Psoas muscle (tissue), 8 donors: ENCODE measurements around the gene PCSK4. TPM values are rescaled to one million over a fixed set of nuclear protein-coding genes. Genes with fewer than 3 reads are reported as not detected.

Experiments
- ATAC-seq, 4 donors: fragments of 200-7000 bp; cut with Tn5 transposase; one replicate each; pipeline ENCODE4 v1.9.1; 2020; ENCODE audit warnings: moderate library complexity in 3 of 4, mild to moderate bottlenecking in 2 of 4
- DNase-seq, 2 donors: peaks; one replicate each; pipeline ENCODE4 v3.0.0-alpha.2; 2020
- H3K27ac ChIP-seq: fragments of 200-600 bp; one replicate; pipeline ENCODE4 v1.8.0; 2022
- H3K27me3 ChIP-seq, 3 donors: fragments of 200-600 bp in 1 of 3; one replicate each; pipeline versions ENCODE4 v1.6.1 to v1.8.0; 2013 to 2022; ENCODE audit warnings: low read length in 2 of 3, mild to moderate bottlenecking in 2 of 3, moderate library complexity in 1 of 3; ENCODE audit not compliant: insufficient read depth in 3 of 3
- H3K36me3 ChIP-seq, 2 donors: fragments of 200-600 bp in 1 of 2; one replicate each; pipeline versions ENCODE4 v1.6.1 to v1.8.0; 2013 to 2022; ENCODE audit warnings: low read depth in 1 of 2, mild to moderate bottlenecking in 1 of 2, moderate library complexity in 1 of 2; ENCODE audit not compliant: insufficient read depth in 1 of 2
- H3K4me1 ChIP-seq: fragments of 200-600 bp; one replicate; pipeline ENCODE4 v1.8.0; 2022
- H3K4me3 ChIP-seq: fragments of 200-600 bp; one replicate; pipeline ENCODE4 v1.8.0; 2022; ENCODE audit warnings: mild to moderate bottlenecking
- H3K9me3 ChIP-seq: fragments of 200-600 bp; one replicate; pipeline ENCODE4 v1.8.0; 2022
- CTCF ChIP-seq: fragments of 200-600 bp; IDR thresholded peaks from one replicate; pipeline ENCODE4 v1.8.0; 2022; ENCODE audit warnings: antibody characterized with exemption
- WGBS, 3 donors: extraction: QIAGEN DNeasy Blood & Tissue Kit; methylation state at CpG; one replicate each; pipeline versions ENCODE4 v1.1.6 to v1.1.7; 2013; 5-methylcytosine and 5-hydroxymethylcytosine counted together
- intact Hi-C, 2 donors: fragments of 100-400 bp; cut with DNase I; formaldehyde crosslinking; loops; one replicate each; pipeline versions ENCODE4 v1.11.0 to v1.14.2; 2022
- polyA plus RNA-seq, 3 donors: library from polyadenylated mRNA; stranded (reverse); fragments of 200-250 nt; gene quantifications; one replicate each; pipeline ENCODE4 v1.2.3, GENCODE V29; 2013
- total RNA-seq, 4 donors: library from RNA; stranded (reverse); fragmentation: NEBNext Ultra II Directional in 2 of 4; extraction: Animal tissue kit (Norgen Biotek cat#: 25700) in 2 of 4; gene quantifications; one replicate each; pipeline versions ENCODE4 v1.2.1 to v1.2.4, GENCODE V29; 2021 to 2023
- donor health status: healthy with polysubstance abuse.
- donor health status: DM: no; HTN: no; CAD: no; lungs with moderate emphysema.
- donor health status: Bipolar disorder and iron deficiency.
- donor health status: healthy.
- donor health status: DM: yes; HTN: yes; CAD: no.
- donor health status: DM: no; HTN: no; CAD: no.
- donor health status: DM: no; HTN: no; CAD: no.
- donor health status: DM: yes; HTN: yes; CAD: no.

Gene PCSK4
- total and polyA plus RNA-seq, 7 donors, result 0.57 to 1.5 (median 0.89) TPM

- no peaks in the 10 kb centered on the region for H3K36me3 ChIP-seq
- ATAC-seq, result no peak
- no peaks in the 10 kb centered on the region for H3K9me3 ChIP-seq
- no peak overlapping the region for H3K27ac ChIP-seq
- no peak for TF ChIP-seq CTCF
- WGBS, 3 donors, result 68 to 72% (median 72%) methylated on average over 10 of the region's 10 CpGs
- intact Hi-C loops, result no loop called here
- H3K4me3 ChIP-seq, result no peak overlapping the region
- DNase-seq, result no peak
- peaks cover 0 to 8% (median 3%) of the 10 kb centered on the region in 3 donors for H3K27me3 ChIP-seq
- H3K4me1 ChIP-seq, result peaks cover 7% of the 10 kb centered on the region
Observed at GRCh38 chr19:1492474-1493006, 2.4 kb upstream of the PCSK4 start.

- Histone ChIP-seq H3K27me3 (peaks cover 0 to 7% (median 0%) of the 10 kb centered on the region in 3 donors), H3K4me1 (peaks cover 7% of the 10 kb centered on the region), H3K9me3 (no peaks in the 10 kb centered on the region), H3K27ac (no peak overlapping the region), H3K36me3 (no peaks in the 10 kb centered on the region), H3K4me3 (peak overlapping the region; percentile 62)
- DNase-seq, result peak in 1 of 2 donors; percentile 17
- intact Hi-C loops, result loop anchor here in 1 of 2 donors (2.0 kb wide), 1 partner anchor 17 kb away; no protein-coding TSS in a partner anchor
- ATAC-seq, result no peak
- no peak for TF ChIP-seq CTCF
- 58 to 62% (median 61%) methylated on average over 12 of the region's 12 CpGs for WGBS, 3 donors
Observed at GRCh38 chr19:1491849-1492170, 1.7 kb upstream of the PCSK4 start.

- Histone ChIP-seq H3K27me3 (peaks cover 0 to 3% (median 0%) of the 10 kb centered on the region in 3 donors), H3K4me1 (peaks cover 7% of the 10 kb centered on the region), H3K27ac (peak within 1 kb of the TSS; percentile 72), H3K9me3 (no peaks in the 10 kb centered on the region), H3K4me3 (peak within 1 kb of the TSS; percentile 73), H3K36me3 (no peaks in the 10 kb centered on the region)
- intact Hi-C loops, result loop anchor here in 1 of 2 donors (2.0 kb wide), 1 partner anchor 18 kb away; no protein-coding TSS in a partner anchor
- ATAC-seq (no peak), DNase-seq (no peak)
- WGBS, 3 donors, result 4 to 8% (median 6%) methylated on average over 50 to 73 of the region's 73 CpGs
- TF ChIP-seq CTCF, result no peak
Observed at GRCh38 chr19:1491114-1491848, 1.1 kb upstream of the PCSK4 start, which contains the start of gene REEP6. Gene REEP6, plus strand, starts transcription at chr19:1491181. Its CDS starts 89 bp downstream, at chr19:1491270.

- H3K9me3 ChIP-seq, result no peaks in the 10 kb centered on the region
- H3K4me1 ChIP-seq, result peaks cover 7% of the 10 kb centered on the region
- TF ChIP-seq CTCF, result no peak
- WGBS, 3 donors, result 22 to 30% (median 25%) methylated on average over 31 to 37 of the region's 37 CpGs
- intact Hi-C loops, result loop anchor here in 1 of 2 donors (2.0 kb wide), 1 partner anchor 19 kb away; no protein-coding TSS in a partner anchor
- ATAC-seq, result no peak
- no peaks in the 10 kb centered on the region for H3K36me3 ChIP-seq
- H3K27ac ChIP-seq, result peak overlapping the region; percentile 72
- DNase-seq, result peak; percentile 18 to 62
- no peaks in the 10 kb centered on the region for H3K27me3 ChIP-seq
- H3K4me3 ChIP-seq, result peak overlapping the region; percentile 73
Observed at GRCh38 chr19:1489463-1490310, 463 bp downstream of the PCSK4 start.
